GM12873 (cell line): ENCODE measurements around the gene RAN.

Experiments used
- TF ChIP-seq, protein P1 (sequence below): IDR thresholded peaks from 2 replicates; pipeline ENCODE4 v1.5.1; 2012; ENCODE audit warnings: low read depth, mild to moderate bottlenecking, moderate library complexity, low read length, control low read depth; ENCODE audit not compliant: insufficient read depth; ENCODE audit errors: missing control alignments

RAN gene

DNA sequence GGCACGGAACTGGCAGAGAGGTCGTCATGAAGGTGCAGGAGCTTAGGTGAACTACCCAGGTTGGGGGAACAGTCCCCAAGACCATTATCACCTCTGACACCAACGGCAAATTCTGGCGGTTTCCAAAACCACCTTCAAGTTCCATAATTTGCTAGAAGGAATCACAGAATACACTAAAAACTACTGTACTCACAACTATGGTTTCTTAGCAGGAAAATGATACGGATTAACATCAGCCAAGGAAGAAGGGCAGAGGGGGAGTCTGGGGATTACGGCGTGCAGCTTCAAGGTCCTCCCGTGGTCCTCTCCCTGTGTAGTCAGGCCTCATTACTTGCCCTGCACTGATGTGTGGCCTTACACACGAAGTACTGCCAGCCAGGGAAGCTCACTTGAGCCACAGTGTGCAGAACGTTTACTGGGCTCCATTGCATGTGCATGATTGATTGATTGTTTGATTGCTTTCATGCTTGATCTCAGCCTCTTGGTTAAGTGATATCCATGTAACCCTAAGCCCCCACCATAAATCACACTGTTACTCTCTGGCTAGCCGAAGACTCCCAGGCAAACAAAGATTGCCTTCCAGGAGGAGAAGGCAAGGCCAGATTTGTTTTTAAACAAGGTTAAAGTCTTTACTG, 32.0 kb upstream of the RAN start:
- TF ChIP-seq, protein P1, sequence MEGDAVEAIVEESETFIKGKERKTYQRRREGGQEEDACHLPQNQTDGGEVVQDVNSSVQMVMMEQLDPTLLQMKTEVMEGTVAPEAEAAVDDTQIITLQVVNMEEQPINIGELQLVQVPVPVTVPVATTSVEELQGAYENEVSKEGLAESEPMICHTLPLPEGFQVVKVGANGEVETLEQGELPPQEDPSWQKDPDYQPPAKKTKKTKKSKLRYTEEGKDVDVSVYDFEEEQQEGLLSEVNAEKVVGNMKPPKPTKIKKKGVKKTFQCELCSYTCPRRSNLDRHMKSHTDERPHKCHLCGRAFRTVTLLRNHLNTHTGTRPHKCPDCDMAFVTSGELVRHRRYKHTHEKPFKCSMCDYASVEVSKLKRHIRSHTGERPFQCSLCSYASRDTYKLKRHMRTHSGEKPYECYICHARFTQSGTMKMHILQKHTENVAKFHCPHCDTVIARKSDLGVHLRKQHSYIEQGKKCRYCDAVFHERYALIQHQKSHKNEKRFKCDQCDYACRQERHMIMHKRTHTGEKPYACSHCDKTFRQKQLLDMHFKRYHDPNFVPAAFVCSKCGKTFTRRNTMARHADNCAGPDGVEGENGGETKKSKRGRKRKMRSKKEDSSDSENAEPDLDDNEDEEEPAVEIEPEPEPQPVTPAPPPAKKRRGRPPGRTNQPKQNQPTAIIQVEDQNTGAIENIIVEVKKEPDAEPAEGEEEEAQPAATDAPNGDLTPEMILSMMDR, result no peak

- TF ChIP-seq, protein P1, result no peak
Observed at GRCh38 chr12:130846369-130846768, 25.5 kb upstream of the RAN start.

- TF ChIP-seq, protein P1, result no peak
Observed at GRCh38 chr12:130847112-130847511, 24.8 kb upstream of the RAN start.

DNA sequence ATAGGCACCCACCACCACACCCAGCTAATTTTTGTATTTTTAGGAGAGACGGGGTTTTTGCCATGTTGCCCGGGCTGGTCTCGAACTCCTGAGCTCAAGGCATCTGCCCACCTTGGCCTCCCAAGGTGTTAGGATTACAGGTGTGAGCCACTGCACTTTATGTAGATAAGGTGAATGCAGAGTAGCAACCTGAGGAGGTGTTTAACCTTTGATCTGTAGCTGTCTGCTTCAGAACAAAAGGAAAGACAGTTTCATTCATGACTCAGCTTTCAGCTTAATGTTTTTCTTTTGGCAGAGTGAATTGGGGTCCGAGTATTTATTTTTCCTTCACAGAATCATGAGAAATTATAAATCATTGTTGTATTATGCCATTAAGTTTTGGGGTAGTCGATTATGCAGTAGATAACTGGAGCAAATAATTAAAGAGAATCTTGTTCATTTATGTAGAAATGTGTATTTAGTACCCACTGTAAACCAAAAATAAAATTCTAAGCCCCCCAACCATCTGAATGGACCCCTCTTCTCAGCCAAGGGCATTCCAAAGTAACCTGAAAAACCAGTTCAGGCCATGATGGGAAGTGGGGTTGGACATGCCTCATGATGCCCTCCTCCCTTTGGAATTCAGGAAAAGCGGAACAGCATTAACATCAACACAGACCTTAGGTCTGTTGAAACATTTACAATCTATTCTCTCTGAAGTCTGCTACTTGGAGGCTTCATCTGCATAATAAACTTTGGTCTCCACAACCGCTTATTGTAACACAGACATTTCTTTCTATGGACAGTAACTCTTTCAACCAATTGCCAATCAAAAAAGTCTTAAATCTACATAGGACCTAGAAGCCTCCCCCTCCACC, 22.1 kb upstream of the RAN start:
- TF ChIP-seq, protein P1, result no peak

DNA sequence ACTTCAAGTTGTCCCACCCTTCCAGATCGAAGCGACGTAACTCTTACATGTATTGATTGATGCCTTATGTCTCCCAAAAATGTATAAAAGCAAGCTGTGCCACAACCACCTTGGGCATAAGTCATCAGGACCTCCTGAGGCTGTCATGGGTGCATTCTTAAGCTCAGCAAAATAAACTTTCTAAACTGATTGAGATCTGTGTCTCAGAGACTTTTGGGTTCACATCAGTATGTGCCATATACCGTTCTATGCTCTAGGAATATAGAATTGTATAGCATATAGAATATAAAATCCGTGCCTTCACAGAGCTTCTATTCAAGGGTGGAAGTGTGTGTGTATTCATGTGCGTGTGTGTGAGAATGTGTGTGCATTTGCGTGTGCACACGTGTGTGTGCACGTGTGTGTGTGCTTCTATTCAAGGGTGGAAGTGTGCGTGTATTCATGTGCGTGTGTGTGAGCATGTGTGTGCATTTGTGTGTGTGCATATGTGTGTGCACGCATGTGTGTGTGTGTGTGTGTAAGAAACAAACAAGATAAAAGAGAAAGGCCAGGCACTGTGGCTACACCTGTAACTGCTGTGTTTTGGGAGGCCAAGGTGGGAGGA, 21.3 kb upstream of the RAN start:
- TF ChIP-seq, protein P1, result no peak

DNA sequence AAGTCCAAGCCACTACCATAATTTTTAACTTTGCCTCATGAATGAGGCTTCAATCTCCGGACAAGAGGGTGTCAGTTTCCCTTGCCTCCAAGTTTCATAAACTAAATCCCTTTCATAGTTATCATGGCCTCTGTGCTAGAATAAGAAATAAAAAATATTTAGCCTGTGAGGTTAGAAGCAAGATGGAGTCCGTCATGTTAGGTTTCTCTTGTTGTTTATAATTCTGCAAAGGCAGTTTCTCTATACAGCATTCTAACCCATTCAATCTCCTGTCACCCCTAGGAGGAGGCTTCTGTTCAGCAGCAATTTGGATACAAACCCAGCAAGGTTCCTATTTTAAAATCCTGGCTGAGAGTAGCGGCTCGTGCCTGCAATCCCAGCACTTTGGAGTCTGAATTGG, 15.8 kb upstream of the RAN start:
- TF ChIP-seq, protein P1, result no peak

DNA sequence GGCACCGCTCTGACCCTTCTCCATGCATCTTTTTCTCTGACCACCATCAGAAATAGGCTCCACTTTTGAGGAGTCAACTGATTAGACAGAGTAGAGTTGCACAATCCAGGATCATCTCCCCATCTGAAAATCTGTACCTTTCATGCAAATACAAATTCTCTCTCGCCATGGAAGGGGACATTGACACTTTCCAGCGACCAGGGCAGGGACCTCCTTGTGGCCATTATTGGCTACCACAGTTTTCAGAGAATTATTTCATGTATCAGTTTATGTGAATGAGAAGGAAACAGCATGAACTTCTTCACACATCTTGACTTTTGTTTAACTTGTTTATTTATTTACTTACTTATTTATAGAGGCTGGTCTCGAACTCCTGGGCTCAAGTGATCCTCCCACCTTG, 13.8 kb upstream of the RAN start:
- TF ChIP-seq, protein P1, result no peak
